ENCODE data around the gene DPH2. TPM values are rescaled to one million over a fixed set of nuclear protein-coding genes. Genes with fewer than 3 reads are reported as not detected.

The DPH2 gene
- polyA plus RNA-seq, 1 donor from 2014 or later: 26.0 TPM

DNA sequence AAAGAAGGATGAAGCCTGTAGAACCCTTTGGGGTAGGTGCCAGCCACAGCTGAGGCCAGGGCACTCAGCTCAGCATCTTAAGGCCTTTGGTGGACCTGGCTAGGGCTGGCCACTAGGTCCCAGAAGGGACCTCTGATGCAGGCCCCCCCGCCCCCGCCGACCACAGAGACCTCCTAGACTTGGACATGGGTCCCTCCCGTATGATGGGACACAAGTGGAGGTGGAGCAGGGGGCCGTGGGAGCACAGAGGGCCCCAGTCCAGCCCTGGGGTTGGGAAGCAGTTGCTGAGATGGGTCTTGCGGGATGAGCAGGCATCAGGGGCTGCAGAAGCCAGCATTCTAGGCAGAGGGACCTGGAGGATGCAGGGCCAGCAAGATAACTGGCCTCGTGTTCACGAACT is 12.4 kb downstream of the DPH2 start:
- H3K9ac ChIP-seq (ENCODE audit: low read length): no peak overlapping the region
- peaks cover 19% of the 10 kb centered on the region for H3K79me2 ChIP-seq (replicated peaks; ENCODE audit: insufficient read depth, low read length)
- no peak overlapping the region for H3K27ac ChIP-seq (ENCODE audit: low read length)
- TF ChIP-seq EP300 (conservative IDR thresholded peaks at IDR 0.05; ENCODE audit: poor library complexity, severe bottlenecking) (no peak), MXI1 (conservative IDR thresholded peaks at IDR 0.05; ENCODE audit: poor library complexity, severe bottlenecking) (no peak), RAD21 (conservative IDR thresholded peaks at IDR 0.05) (no peak), SMC3 (conservative IDR thresholded peaks at IDR 0.05; ENCODE audit: poor library complexity) (no peak), TAF1 (IDR thresholded peaks at IDR 0.05; ENCODE audit: low read depth) (no peak), POLR2AphosphoS5 (IDR thresholded peaks at IDR 0.05) (no peak), EZH2 (IDR thresholded peaks at IDR 0.05; ENCODE audit: borderline replicate concordance, insufficient read depth, low read length, poor library complexity, severe bottlenecking) (no peak)
- TF ChIP-seq, protein P1, sequence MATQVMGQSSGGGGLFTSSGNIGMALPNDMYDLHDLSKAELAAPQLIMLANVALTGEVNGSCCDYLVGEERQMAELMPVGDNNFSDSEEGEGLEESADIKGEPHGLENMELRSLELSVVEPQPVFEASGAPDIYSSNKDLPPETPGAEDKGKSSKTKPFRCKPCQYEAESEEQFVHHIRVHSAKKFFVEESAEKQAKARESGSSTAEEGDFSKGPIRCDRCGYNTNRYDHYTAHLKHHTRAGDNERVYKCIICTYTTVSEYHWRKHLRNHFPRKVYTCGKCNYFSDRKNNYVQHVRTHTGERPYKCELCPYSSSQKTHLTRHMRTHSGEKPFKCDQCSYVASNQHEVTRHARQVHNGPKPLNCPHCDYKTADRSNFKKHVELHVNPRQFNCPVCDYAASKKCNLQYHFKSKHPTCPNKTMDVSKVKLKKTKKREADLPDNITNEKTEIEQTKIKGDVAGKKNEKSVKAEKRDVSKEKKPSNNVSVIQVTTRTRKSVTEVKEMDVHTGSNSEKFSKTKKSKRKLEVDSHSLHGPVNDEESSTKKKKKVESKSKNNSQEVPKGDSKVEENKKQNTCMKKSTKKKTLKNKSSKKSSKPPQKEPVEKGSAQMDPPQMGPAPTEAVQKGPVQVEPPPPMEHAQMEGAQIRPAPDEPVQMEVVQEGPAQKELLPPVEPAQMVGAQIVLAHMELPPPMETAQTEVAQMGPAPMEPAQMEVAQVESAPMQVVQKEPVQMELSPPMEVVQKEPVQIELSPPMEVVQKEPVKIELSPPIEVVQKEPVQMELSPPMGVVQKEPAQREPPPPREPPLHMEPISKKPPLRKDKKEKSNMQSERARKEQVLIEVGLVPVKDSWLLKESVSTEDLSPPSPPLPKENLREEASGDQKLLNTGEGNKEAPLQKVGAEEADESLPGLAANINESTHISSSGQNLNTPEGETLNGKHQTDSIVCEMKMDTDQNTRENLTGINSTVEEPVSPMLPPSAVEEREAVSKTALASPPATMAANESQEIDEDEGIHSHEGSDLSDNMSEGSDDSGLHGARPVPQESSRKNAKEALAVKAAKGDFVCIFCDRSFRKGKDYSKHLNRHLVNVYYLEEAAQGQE (IDR thresholded peaks at IDR 0.05; ENCODE audit: borderline replicate concordance): no peak
- H2AFZ ChIP-seq (ENCODE audit: low read depth, low read length): no peak overlapping the region
- H3F3A ChIP-seq (ENCODE audit: insufficient read depth, low read length, poor library complexity, severe bottlenecking): no peaks in the 10 kb centered on the region
- no peak overlapping the region for H3K4me3 ChIP-seq (ENCODE audit: low read length)
- no peaks in the 10 kb centered on the region for H3K9me2 ChIP-seq (ENCODE audit: insufficient read depth, low read length)
- no peaks in the 10 kb centered on the region for H3K9me3 ChIP-seq (ENCODE audit: low read length)
- H4K20me1 ChIP-seq (ENCODE audit: insufficient read depth): no peaks in the 10 kb centered on the region
- H3K27me3 ChIP-seq (ENCODE audit: insufficient read depth, low read depth, low read length): no peaks in the 10 kb centered on the region
- H3K4me2 ChIP-seq (ENCODE audit: low read length): no peak overlapping the region
- no peaks in the 10 kb centered on the region for H3K36me3 ChIP-seq (ENCODE audit: insufficient read depth, low read length)

DNA sequence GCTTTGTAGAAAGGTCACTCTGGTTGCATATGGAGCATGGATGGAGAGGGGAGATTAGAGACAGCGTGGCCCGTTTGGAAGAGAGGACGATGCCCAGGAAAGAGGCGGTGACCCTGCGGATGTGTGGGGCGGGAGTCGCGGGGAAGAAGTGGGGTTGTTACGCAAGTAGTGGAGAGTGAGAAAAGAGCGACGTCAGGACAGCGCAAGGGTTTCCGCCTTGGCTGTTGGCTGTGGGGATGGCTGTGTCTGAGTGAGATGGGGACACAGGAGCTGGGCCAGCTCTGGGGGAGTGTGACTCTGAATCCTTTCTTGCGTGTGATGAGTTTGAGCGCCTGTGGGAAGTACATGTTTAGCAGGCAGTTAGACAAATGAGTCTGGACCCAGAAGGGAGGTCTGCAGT is 13.0 kb downstream of the DPH2 start:
- no peaks in the 10 kb centered on the region for H3F3A ChIP-seq (ENCODE audit: insufficient read depth, low read length, poor library complexity, severe bottlenecking)
- no peak overlapping the region for H3K4me2 ChIP-seq (ENCODE audit: low read length)
- no peak overlapping the region for H3K4me3 ChIP-seq (ENCODE audit: low read length)
- no peaks in the 10 kb centered on the region for H3K27me3 ChIP-seq (ENCODE audit: insufficient read depth, low read depth, low read length)
- H3K9me3 ChIP-seq (ENCODE audit: low read length): no peaks in the 10 kb centered on the region
- peaks cover 16% of the 10 kb centered on the region for H3K79me2 ChIP-seq (replicated peaks; ENCODE audit: insufficient read depth, low read length)
- H3K27ac ChIP-seq (ENCODE audit: low read length): no peak overlapping the region
- no peak overlapping the region for H2AFZ ChIP-seq (ENCODE audit: low read depth, low read length)
- no peaks in the 10 kb centered on the region for H3K36me3 ChIP-seq (ENCODE audit: insufficient read depth, low read length)
- TF ChIP-seq TAF1 (IDR thresholded peaks at IDR 0.05; ENCODE audit: low read depth) (no peak), EP300 (conservative IDR thresholded peaks at IDR 0.05; ENCODE audit: poor library complexity, severe bottlenecking) (no peak), MXI1 (conservative IDR thresholded peaks at IDR 0.05; ENCODE audit: poor library complexity, severe bottlenecking) (no peak), POLR2AphosphoS5 (IDR thresholded peaks at IDR 0.05) (no peak), SMC3 (conservative IDR thresholded peaks at IDR 0.05; ENCODE audit: poor library complexity) (no peak), RAD21 (conservative IDR thresholded peaks at IDR 0.05) (no peak), EZH2 (IDR thresholded peaks at IDR 0.05; ENCODE audit: borderline replicate concordance, insufficient read depth, low read length, poor library complexity, severe bottlenecking) (no peak)
- TF ChIP-seq, protein P2, sequence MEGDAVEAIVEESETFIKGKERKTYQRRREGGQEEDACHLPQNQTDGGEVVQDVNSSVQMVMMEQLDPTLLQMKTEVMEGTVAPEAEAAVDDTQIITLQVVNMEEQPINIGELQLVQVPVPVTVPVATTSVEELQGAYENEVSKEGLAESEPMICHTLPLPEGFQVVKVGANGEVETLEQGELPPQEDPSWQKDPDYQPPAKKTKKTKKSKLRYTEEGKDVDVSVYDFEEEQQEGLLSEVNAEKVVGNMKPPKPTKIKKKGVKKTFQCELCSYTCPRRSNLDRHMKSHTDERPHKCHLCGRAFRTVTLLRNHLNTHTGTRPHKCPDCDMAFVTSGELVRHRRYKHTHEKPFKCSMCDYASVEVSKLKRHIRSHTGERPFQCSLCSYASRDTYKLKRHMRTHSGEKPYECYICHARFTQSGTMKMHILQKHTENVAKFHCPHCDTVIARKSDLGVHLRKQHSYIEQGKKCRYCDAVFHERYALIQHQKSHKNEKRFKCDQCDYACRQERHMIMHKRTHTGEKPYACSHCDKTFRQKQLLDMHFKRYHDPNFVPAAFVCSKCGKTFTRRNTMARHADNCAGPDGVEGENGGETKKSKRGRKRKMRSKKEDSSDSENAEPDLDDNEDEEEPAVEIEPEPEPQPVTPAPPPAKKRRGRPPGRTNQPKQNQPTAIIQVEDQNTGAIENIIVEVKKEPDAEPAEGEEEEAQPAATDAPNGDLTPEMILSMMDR (IDR thresholded peaks at IDR 0.05; ENCODE audit: poor library complexity, severe bottlenecking): no peak
- TF ChIP-seq, protein P1 (IDR thresholded peaks at IDR 0.05; ENCODE audit: borderline replicate concordance): no peak
- H3K9ac ChIP-seq (ENCODE audit: low read length): no peak overlapping the region
- no peaks in the 10 kb centered on the region for H4K20me1 ChIP-seq (ENCODE audit: insufficient read depth)
- H3K9me2 ChIP-seq (ENCODE audit: insufficient read depth, low read length): no peaks in the 10 kb centered on the region
